G401 (cell line): ENCODE results near the gene ABCC4. TPM values are rescaled to one million over a fixed set of nuclear protein-coding genes. Genes with fewer than 3 reads are reported as not detected.

Experiments used
- DNase-seq: peaks from one replicate; pipeline ENCODE4 v3.0.0-alpha.2; 2015; ENCODE audit warnings: low spot score
- in situ Hi-C: cut with HindIII; loops from 2 replicates; pipeline ENCODE4 v1.10.0; 2016; ENCODE audit warnings: low sequenced_read_pairs, mixed read lengths
- total RNA-seq: library from RNA; depleted of rRNA; stranded (reverse); fragments of >200 nt; shearing (Covaris generic); gene quantifications from 2 replicates; pipeline ENCODE4 v1.2.3, GENCODE V29; 2014

ABCC4 gene
- total RNA-seq, 1 experiment from 2014 or later, result 12.9 TPM

DNA sequence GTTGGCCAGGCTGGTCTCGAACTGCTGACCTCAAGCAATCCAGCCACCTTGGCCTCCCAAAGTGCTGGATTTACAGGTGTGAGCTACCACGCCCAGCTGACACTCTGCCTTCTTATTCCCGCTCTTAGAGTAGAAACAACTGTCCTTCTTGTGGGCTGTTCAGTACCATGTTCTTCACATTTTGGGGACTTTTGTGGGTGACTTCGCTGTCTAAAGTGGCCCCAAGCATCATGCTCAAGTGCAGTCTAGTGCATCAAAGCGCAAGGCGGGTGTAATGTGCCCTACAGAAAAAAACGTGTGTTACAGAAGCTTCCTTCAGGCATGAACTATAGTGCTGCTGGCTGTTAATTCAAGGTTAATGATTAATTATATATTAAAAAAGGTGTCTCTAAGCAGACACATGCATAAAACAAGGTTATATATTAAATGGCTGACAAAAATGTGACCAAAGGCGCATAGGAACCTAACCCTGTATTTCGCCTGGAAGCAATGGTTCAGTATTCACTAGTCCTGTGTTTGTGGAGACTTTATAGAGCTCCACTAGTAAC is 38.3 kb downstream of the ABCC4 start:
- in situ Hi-C loops, result no loop called here
- DNase-seq, result no peak

- in situ Hi-C loops, result no loop called here
- DNase-seq, result no peak
Measured at GRCh38 chr13:95261956-95262355, 39.3 kb downstream of the ABCC4 start.

GRCh38 chr13:95260031-95260525 is 41.2 kb downstream of the ABCC4 start:
- no peak for DNase-seq
- in situ Hi-C loops, result no loop called here

- in situ Hi-C loops, result no loop called here
- no peak for DNase-seq
Measured at GRCh38 chr13:95258619-95259194, 42.5 kb downstream of the ABCC4 start.

DNA sequence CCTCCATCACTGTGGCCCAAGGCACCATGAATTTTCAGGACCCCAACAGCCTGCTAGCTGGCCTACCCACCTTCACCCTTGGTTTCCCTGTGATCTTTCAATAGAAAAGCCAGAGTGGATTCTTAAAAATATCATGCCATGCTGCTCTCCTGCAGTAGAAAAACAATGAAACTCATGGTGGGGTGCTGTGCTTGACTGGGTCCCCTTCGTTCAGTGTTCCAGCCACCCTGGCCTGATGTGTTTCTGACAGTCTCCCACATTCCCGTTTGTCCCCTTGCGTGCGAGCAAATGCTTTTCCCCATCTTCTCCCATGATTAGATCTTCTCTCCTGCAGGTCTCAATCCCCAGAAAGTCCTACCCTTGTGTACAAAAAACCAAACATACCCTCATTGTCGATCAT is 43.2 kb downstream of the ABCC4 start:
- DNase-seq, result no peak

DNA sequence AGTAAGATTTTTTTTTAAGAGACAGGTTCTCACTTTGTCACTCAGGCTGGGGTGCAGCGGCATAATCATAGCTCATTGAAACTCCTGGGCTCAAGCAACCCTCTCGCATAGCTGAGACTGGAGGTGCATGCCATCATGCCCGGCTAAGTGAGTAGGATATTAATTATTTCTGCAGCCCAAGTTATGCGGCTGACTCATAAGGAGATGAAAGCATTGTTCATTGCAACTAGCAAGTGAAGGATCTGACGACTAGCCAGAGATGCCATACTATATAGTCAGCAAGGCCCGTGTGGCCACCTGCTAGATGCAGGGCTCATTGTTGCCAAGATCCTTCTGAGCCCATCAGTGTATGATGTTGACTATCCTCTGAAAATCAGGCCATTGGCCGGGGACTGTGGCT is 45.2 kb downstream of the ABCC4 start:
- in situ Hi-C loops, result no loop called here
- DNase-seq, result no peak

More for the DNA sequence above, 43.2 kb downstream of the ABCC4 start:
- in situ Hi-C loops, result no loop called here

GRCh38 chr13:95255072-95255732 is 46.0 kb downstream of the ABCC4 start:
- in situ Hi-C loops, result no loop called here
- no peak for DNase-seq

GRCh38 chr13:95254339-95254738 is 46.9 kb downstream of the ABCC4 start:
- DNase-seq, result no peak
- in situ Hi-C loops, result no loop called here

- DNase-seq, result no peak
- in situ Hi-C loops, result no loop called here
Measured at GRCh38 chr13:95253033-95253432, 48.2 kb downstream of the ABCC4 start.

DNA sequence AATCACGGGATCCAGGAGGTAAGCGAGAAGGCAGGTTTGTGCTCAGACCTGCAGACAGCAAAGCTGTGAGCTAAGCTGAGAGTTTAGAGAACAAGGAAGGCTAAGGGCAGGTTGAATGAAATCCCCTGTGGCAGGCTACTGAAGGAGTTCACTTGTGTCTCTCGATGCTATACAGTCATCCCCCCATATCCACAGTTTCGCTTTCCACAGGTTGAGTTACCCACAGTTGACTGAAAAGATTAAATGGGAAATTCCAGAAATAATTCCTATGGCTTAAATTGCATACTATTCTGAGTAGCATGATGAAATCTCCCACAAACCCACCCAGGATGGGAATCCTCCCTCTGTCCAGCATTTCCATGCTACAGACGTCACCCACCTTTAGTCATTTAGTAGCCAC is 49.6 kb downstream of the ABCC4 start:
- in situ Hi-C loops, result no loop called here
- DNase-seq, result no peak

DNA sequence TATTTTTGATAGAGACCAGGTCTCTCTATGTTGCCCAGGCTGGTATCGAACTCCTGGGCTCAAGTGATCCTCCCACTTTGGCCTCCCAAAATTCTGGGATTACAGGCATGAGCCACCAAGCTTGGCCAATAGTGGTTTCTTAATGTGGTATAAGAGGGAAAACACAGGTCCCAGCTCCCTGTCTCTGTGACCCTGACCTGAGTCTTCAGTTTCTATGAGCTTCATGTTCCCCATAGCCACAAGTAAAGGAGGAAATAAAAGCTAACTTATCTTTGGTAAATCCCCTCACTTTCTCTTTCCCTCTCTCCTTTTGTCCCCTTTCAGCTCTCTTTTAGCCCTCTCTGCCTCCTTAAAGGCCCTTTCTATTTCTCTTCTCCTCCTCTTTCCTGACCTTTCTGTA is 50.3 kb downstream of the ABCC4 start:
- DNase-seq, result no peak
- in situ Hi-C loops, result no loop called here

GRCh38 chr13:95248953-95249352 is 52.3 kb downstream of the ABCC4 start:
- DNase-seq, result no peak
- in situ Hi-C loops, result no loop called here

- in situ Hi-C loops, result no loop called here
- DNase-seq, result no peak
Measured at GRCh38 chr13:95247852-95248251, 53.4 kb downstream of the ABCC4 start.

DNA sequence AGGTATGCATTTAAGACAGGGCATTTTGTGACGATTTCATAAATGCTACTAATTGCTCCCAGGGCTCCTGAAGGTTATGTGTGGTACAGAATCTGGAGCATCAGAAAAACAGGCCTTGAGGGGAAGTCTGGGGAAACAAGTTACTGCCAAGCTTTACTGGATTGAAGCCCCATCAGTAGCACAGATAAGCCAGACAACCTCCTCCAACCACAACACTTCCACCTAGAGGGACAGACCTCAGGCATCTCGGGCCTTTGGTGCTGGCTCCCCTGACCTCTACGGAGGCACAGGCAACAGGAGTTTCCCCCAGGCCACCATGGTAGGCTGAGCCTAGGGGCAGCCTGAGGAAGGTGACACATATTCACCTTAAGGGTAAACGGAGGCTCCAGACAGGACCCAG is 54.1 kb downstream of the ABCC4 start:
- DNase-seq, result no peak
- in situ Hi-C loops, result no loop called here

- in situ Hi-C loops, result no loop called here
- DNase-seq, result no peak
Measured at GRCh38 chr13:95246292-95247082, 54.8 kb downstream of the ABCC4 start.

GRCh38 chr13:95245071-95245470 is 56.2 kb downstream of the ABCC4 start:
- no peak for DNase-seq
- in situ Hi-C loops, result no loop called here

GRCh38 chr13:95243207-95243606 is 58.0 kb downstream of the ABCC4 start:
- in situ Hi-C loops, result no loop called here
- DNase-seq, result no peak

DNA sequence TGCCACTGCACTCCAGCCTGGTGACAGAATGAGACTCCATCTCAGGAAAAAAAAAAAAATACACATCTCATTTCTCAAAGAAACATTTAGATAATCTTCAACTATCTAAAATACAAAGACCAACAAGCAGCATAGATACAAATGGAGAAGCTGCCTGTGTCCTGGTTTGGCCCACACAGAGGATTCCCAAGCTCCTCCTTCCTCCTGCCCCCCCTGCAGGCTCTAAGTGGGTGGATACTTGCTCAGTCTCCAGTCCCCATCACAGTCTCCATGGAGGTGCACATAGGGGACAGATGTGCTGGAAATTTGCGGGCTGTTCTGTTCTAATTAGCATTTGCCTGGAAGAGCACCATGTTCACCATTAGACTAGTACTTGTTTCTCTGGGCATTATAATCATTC is 59.9 kb downstream of the ABCC4 start:
- DNase-seq, result no peak
- in situ Hi-C loops, result no loop called here

GRCh38 chr13:95239283-95239682 is 62.0 kb downstream of the ABCC4 start:
- DNase-seq, result no peak
- in situ Hi-C loops, result no loop called here

DNA sequence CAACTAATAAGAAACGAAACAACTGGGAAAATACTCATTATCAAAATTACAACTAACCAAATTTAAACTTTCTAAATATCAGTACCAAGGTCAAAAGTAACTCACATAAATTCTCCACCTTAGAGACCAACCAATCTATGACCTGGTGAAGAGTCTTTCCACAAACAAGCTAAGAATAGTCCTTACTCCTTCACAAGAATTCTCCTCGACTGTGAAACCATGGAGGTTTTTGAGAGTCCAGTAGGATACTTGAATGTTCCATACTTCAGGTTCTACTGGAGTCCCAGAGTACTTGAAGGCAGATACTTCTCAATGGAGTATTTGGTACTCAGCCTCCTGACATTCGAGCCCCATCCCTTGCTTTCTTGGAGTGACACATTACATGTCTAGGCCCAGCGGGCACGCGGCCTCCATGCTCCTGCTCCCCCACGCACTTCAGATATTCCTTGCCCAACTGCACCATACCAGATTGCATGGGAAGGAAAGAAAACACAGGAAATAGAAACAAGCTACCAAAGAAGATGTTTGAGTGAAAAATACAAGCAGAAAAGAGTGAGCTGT is 63.9 kb downstream of the ABCC4 start:
- DNase-seq, result no peak
- in situ Hi-C loops, result no loop called here
